CD4-positive, CD25-positive, alpha-beta regulatory T cell (primary cell): Measurements from ENCODE around the gene RFX2. TPM values are rescaled to one million over a fixed set of nuclear protein-coding genes. Genes with fewer than 3 reads are reported as not detected.

Experiments
- ATAC-seq, 2 donors: fragments of 150-1000 bp; cut with Tn5 transposase; one replicate each; pipeline ENCODE4 v1.10.0; 2021; ENCODE audit warnings: low read depth in 2 of 2, moderate number of reproducible peaks in 2 of 2, moderate library complexity in 1 of 2
- DNase-seq, 3 donors: peaks; one replicate each; pipeline versions ENCODE4 v3.0.0 to v3.0.0-alpha.2; 2012 to 2022; ENCODE audit warnings: mixed read lengths in 1 of 3
- H3K27ac ChIP-seq: one replicate; pipeline ENCODE4 v1.7.0; 2013; ENCODE audit warnings: mild to moderate bottlenecking, low read length; ENCODE audit not compliant: insufficient read depth, poor library complexity, severe bottlenecking
- H3K27me3 ChIP-seq: one replicate; pipeline ENCODE4 v1.7.0; 2013; ENCODE audit warnings: low read length; ENCODE audit not compliant: control insufficient read depth, insufficient read depth
- H3K36me3 ChIP-seq: one replicate; pipeline ENCODE4 v1.7.0; 2013; ENCODE audit warnings: mild to moderate bottlenecking, low read length, moderate library complexity; ENCODE audit not compliant: control insufficient read depth, insufficient read depth
- H3K4me1 ChIP-seq: 2 replicates; pipeline ENCODE4 v1.7.0; 2013; ENCODE audit warnings: mild to moderate bottlenecking, low read length; ENCODE audit not compliant: insufficient read depth, control insufficient read depth, poor library complexity, severe bottlenecking
- H3K4me3 ChIP-seq: one replicate; pipeline ENCODE4 v1.7.0; 2013; ENCODE audit warnings: low read depth, mild to moderate bottlenecking, low read length, moderate library complexity
- H3K9me3 ChIP-seq, 2 experiments: 1 replicate in 1 of 2; 2 replicates in 1 of 2; pipeline ENCODE4 v1.7.0; 2013; ENCODE audit warnings: low read length in 2 of 2, mild to moderate bottlenecking in 1 of 2, moderate library complexity in 1 of 2; ENCODE audit not compliant: control insufficient read depth in 2 of 2
- H3K27ac Mint-ChIP-seq, 3 donors: one replicate each; pipeline ENCODE4 v1.8.0; 2020 to 2022; ENCODE audit warnings: mild to moderate bottlenecking in 3 of 3, mixed read lengths in 3 of 3, moderate library complexity in 2 of 3
- H3K27me3 Mint-ChIP-seq: one replicate; pipeline ENCODE4 v1.8.0; 2022; ENCODE audit warnings: mild to moderate bottlenecking, mixed read lengths
- H3K36me3 Mint-ChIP-seq: one replicate; pipeline ENCODE4 v1.8.0; 2020; ENCODE audit warnings: mixed read lengths
- H3K4me1 Mint-ChIP-seq, 4 donors: one replicate each; pipeline ENCODE4 v1.8.0; 2020 to 2022; ENCODE audit warnings: mixed read lengths in 4 of 4, mild to moderate bottlenecking in 1 of 4
- H3K4me3 Mint-ChIP-seq, 4 donors: one replicate each; pipeline ENCODE4 v1.8.0; 2020 to 2022; ENCODE audit warnings: mild to moderate bottlenecking in 4 of 4, mixed read lengths in 4 of 4, moderate library complexity in 3 of 4
- H3K9me3 Mint-ChIP-seq, 7 donors: one replicate each; pipeline ENCODE4 v1.8.0; 2020 to 2022; ENCODE audit warnings: mixed read lengths in 7 of 7, mild to moderate bottlenecking in 3 of 7, moderate library complexity in 2 of 7
- polyA plus RNA-seq, 4 donors: library from polyadenylated mRNA; unstranded; fragments of 300-500 nt; fragmentation: Illumina TruSeq; gene quantifications; one replicate each; pipeline ENCODE4 v1.2.3, GENCODE V29; 2021
- total RNA-seq: library from RNA; stranded (reverse); gene quantifications from one replicate; pipeline ENCODE4 v1.2.3, GENCODE V29; 2022

Gene RFX2
- total and polyA plus RNA-seq, 5 donors from 2014 or later, result 1.3 to 3.3 (median 2.3) TPM

DNA sequence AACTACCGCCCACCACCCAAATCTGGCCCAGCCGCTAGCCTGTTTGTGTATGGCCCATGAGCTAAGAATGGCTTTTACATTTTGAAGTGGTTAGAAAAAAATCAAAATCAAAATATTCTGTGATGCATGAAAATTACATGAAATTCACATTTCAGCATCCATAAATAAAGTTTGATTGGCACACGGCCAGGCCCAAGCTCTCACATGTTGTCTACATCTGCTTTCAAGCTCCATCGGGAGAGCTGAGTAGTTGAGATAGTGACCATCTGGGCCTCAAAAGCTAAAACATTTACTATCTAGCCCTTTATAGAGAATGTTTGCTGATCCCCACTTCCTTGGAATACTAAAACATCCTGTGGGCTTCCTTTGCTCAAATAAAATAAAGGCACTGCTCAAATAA lies 14.5 kb downstream of the RFX2 start:
- no peak for ATAC-seq
- H3K4me1 ChIP-seq, result peaks cover 6% of the 10 kb centered on the region
- Mint-ChIP-seq H3K9me3 (peaks cover 0 to 5% (median 0%) of the 10 kb centered on the region in 7 donors), H3K4me1 (peaks cover 0 to 8% (median 5%) of the 10 kb centered on the region in 4 donors), H3K36me3 (no peaks in the 10 kb centered on the region), H3K27ac (no peak overlapping the region), H3K27me3 (no peaks in the 10 kb centered on the region), H3K4me3 (no peak overlapping the region)
- H3K27ac ChIP-seq, result no peak overlapping the region
- H3K9me3 ChIP-seq, result no peaks in the 10 kb centered on the region
- no peak for DNase-seq
- H3K27me3 ChIP-seq, result no peaks in the 10 kb centered on the region
- H3K4me3 ChIP-seq, result no peak overlapping the region
- no peaks in the 10 kb centered on the region for H3K36me3 ChIP-seq

GRCh38 chr19:6092329-6093286 lies 17.7 kb downstream of the RFX2 start:
- Histone ChIP-seq H3K27me3 (no peaks in the 10 kb centered on the region), H3K27ac (no peak overlapping the region), H3K9me3 (no peaks in the 10 kb centered on the region), H3K4me1 (peaks cover 3% of the 10 kb centered on the region), H3K36me3 (no peaks in the 10 kb centered on the region), H3K4me3 (no peak overlapping the region)
- Mint-ChIP-seq H3K27me3 (peaks cover 3% of the 10 kb centered on the region), H3K4me3 (no peak overlapping the region), H3K36me3 (no peaks in the 10 kb centered on the region), H3K4me1 (peaks cover 4 to 7% (median 5%) of the 10 kb centered on the region in 4 donors), H3K27ac (no peak overlapping the region), H3K9me3 (peaks cover 0 to 1% (median 0%) of the 10 kb centered on the region in 7 donors)
- no peak for ATAC-seq
- no peak for DNase-seq

- no peak overlapping the region for H3K27ac ChIP-seq
- H3K27me3 ChIP-seq, result no peaks in the 10 kb centered on the region
- Mint-ChIP-seq H3K4me1 (peaks cover 8 to 15% (median 11%) of the 10 kb centered on the region in 4 donors), H3K36me3 (no peaks in the 10 kb centered on the region), H3K4me3 (no peak overlapping the region), H3K9me3 (peaks cover 0 to 1% (median 0%) of the 10 kb centered on the region in 7 donors), H3K27ac (no peak overlapping the region), H3K27me3 (peaks cover 10% of the 10 kb centered on the region)
- ATAC-seq, result no peak
- no peaks in the 10 kb centered on the region for H3K9me3 ChIP-seq
- DNase-seq, result no peak
- H3K4me3 ChIP-seq, result no peak overlapping the region
- no peaks in the 10 kb centered on the region for H3K36me3 ChIP-seq
- H3K4me1 ChIP-seq, result peaks cover 11% of the 10 kb centered on the region
These were observed 18.5 kb downstream of the RFX2 start for GRCh38 chr19:6091771-6092291.

DNA sequence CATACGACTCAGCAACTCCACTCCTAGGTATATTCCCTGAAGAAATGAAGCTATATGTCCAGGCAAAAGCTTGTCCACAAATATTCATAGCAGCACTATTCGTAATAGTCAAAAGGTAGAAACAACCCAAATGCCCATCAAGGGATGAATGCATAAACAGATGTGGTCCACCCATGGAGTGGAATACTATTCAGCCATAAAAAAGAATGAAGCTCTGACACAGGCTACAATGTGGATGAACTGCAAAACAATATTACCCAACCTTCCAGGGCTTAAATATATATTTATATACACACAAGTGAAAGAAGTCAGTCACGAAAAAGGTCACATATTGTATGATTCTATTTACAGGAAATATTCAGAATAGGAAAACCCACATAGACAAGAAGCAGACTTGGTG lies 19.7 kb downstream of the RFX2 start:
- Histone ChIP-seq H3K4me1 (peaks cover 21% of the 10 kb centered on the region), H3K4me3 (no peak overlapping the region), H3K27me3 (no peaks in the 10 kb centered on the region), H3K27ac (no peak overlapping the region), H3K36me3 (no peaks in the 10 kb centered on the region), H3K9me3 (no peaks in the 10 kb centered on the region)
- Mint-ChIP-seq H3K4me1 (peaks cover 12 to 25% (median 17%) of the 10 kb centered on the region in 4 donors), H3K36me3 (no peaks in the 10 kb centered on the region), H3K4me3 (no peak overlapping the region), H3K27ac (no peak overlapping the region), H3K9me3 (no peaks in the 10 kb centered on the region), H3K27me3 (peaks cover 14% of the 10 kb centered on the region)
- no peak for ATAC-seq
- no peak for DNase-seq

DNA sequence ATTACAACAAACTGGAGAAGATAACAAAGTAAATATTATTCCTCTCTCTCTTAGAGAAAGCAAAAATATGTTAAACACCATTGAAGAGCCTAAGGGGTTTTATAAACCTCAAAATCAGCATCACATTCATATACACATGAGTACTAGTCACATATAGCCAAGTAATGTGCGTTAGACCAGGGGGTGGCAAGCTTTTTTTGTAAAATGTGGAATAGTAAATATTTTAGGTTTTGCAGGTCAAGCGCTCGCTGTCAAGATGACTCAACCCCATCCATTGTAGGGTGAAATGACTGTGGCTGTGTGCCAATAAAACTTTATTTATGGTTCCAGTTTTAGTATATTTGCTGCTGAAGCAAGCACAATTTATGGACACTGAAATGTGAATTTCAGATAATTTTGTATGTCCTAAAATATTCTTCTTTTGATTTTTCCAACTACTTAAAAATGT lies 21.7 kb downstream of the RFX2 start:
- Histone ChIP-seq H3K27me3 (no peaks in the 10 kb centered on the region), H3K36me3 (no peaks in the 10 kb centered on the region), H3K27ac (no peak overlapping the region), H3K9me3 (no peaks in the 10 kb centered on the region), H3K4me1 (peaks cover 21% of the 10 kb centered on the region), H3K4me3 (no peak overlapping the region)
- peaks cover 14% of the 10 kb centered on the region for H3K27me3 Mint-ChIP-seq
- H3K4me1 Mint-ChIP-seq, result peaks cover 12 to 27% (median 19%) of the 10 kb centered on the region in 4 donors
- H3K36me3 Mint-ChIP-seq, result no peaks in the 10 kb centered on the region
- peak overlapping the region in 1 of 3 donors; percentile 63 for H3K27ac Mint-ChIP-seq
- DNase-seq, result no peak
- ATAC-seq, result no peak
- H3K4me3 Mint-ChIP-seq, result no peak overlapping the region
- no peaks in the 10 kb centered on the region for H3K9me3 Mint-ChIP-seq

DNA sequence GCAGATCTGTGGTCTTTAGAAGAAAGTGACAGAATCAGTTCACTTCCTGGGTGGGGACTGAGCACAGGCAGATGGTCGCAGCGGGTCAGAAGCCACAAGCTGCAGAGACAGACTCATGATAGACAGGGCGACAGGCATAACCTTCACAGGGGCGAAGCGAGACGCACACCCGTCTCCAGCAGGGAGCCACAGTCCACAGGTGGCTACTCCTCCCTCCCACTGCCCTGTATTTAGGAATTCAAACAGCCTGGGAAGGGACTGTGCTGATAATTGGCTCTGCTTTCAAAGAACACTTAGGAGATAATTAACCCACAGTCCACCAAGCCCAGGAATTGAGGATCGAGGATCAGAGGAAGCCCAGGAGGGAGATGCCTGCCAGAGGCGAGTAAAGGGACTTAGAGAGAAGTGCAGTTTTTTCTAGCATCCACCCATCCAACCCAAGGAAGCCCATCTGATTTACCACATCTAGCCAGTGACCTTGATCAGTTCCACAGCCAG lies 23.2 kb downstream of the RFX2 start:
- ATAC-seq, result peak; percentile 67 to 73

GRCh38 chr19:6086068-6086788 lies 24.1 kb downstream of the RFX2 start:
- ATAC-seq, result no peak

More for the DNA sequence above, 23.2 kb downstream of the RFX2 start:
- Histone ChIP-seq H3K4me3 (peak overlapping the region; percentile 71), H3K36me3 (no peaks in the 10 kb centered on the region), H3K9me3 (no peaks in the 10 kb centered on the region), H3K4me1 (peaks cover 21% of the 10 kb centered on the region), H3K27me3 (no peaks in the 10 kb centered on the region), H3K27ac (no peak overlapping the region)
- Mint-ChIP-seq H3K36me3 (no peaks in the 10 kb centered on the region), H3K27me3 (peaks cover 14% of the 10 kb centered on the region), H3K4me3 (peak overlapping the region; percentile 6 to 84 (median 66)), H3K9me3 (peaks cover 0 to 1% (median 0%) of the 10 kb centered on the region in 7 donors), H3K4me1 (peaks cover 12 to 27% (median 17%) of the 10 kb centered on the region in 4 donors), H3K27ac (peak overlapping the region; percentile 86 to 94 (median 87))
- peak in 1 of 3 donors; percentile 69 for DNase-seq

More at GRCh38 chr19:6086068-6086788, 24.1 kb downstream of the RFX2 start:
- Mint-ChIP-seq H3K4me3 (peak overlapping the region in 3 of 4 donors; percentile 6 to 84 (median 77)), H3K27me3 (peaks cover 14% of the 10 kb centered on the region), H3K9me3 (peaks cover 0 to 2% (median 0%) of the 10 kb centered on the region in 7 donors), H3K36me3 (no peaks in the 10 kb centered on the region), H3K4me1 (peaks cover 12 to 27% (median 17%) of the 10 kb centered on the region in 4 donors), H3K27ac (peak overlapping the region; percentile 86 to 94 (median 87))
- Histone ChIP-seq H3K27me3 (no peaks in the 10 kb centered on the region), H3K4me1 (peaks cover 21% of the 10 kb centered on the region), H3K36me3 (no peaks in the 10 kb centered on the region), H3K27ac (no peak overlapping the region), H3K4me3 (peak overlapping the region; percentile 71), H3K9me3 (no peaks in the 10 kb centered on the region)
- DNase-seq, result no peak
